ENCODE data around the gene NAALADL2. TPM values are rescaled to one million over a fixed set of nuclear protein-coding genes. Genes with fewer than 3 reads are reported as not detected.
"Not testable (repeated sequence)": the region's sequence is repeated elsewhere in the genome, so short reads cannot be mapped to it uniquely, and the experiment has no call there.

NAALADL2 gene
- polyA plus RNA-seq, 4 donors, result 17.1 to 20.7 (median 18.0) TPM

DNA sequence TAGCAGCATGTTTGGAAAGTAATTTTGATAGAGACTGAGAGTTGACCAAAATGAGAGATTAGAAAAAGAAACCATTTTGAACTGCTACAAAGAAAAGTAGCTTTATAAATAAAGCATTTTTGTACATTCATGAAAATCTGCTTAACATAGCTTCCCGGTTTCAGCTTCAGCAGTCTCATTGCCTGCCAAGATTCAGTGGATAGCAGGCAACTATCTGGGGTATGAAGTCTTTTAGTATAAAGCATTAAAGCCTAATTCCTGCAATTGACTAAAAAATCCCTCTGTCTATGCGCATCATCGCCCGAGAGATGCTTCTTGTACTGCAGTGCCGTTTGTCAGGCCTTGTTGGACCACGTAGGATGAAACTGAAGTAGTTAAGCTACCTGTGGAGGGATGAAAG, 588.4 kb downstream of the NAALADL2 start:
- DNase-seq (ENCODE audit: low read depth in 4 of 4, low spot score in 2 of 4), result no peak

DNA sequence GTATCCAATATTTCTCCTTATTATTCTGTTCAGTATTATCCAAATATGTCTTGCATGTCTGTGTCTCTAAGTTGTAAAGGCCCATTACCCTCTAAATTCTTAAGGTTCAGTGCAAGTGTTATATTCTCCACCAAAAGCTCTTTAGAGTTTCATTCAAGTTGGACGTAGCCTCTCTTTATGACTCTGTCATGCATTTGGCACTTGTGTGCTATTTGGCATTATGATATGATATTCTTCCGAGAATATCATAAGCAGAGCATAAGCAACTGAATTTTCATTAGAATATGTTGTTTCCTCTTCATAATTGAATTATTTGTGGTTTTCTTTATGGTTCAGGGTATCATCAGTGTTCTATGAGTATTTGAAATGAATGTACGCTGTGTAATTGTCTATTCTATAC, 594.2 kb downstream of the NAALADL2 start:
- no peak for DNase-seq (ENCODE audit: low read depth in 4 of 4, low spot score in 2 of 4)

DNA sequence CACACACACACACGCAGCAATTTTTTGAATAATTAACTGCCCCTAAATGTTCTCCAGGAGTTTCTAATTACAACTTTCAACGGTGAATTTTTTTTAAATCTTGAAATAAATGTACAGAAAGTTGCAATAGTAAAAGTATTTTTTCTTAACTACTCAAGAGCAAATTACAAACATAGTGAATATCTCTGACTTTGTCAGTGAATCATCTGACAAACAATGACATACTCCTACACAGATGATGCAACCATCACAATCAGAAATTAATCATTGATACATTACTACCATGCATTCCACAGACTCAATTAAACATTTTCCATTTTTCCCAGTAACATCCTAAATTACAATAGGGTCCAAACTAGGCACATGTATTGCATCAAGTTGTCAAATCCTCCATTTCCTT, 597.3 kb downstream of the NAALADL2 start:
- no peak for DNase-seq (ENCODE audit: low read depth in 4 of 4, low spot score in 2 of 4)

DNA sequence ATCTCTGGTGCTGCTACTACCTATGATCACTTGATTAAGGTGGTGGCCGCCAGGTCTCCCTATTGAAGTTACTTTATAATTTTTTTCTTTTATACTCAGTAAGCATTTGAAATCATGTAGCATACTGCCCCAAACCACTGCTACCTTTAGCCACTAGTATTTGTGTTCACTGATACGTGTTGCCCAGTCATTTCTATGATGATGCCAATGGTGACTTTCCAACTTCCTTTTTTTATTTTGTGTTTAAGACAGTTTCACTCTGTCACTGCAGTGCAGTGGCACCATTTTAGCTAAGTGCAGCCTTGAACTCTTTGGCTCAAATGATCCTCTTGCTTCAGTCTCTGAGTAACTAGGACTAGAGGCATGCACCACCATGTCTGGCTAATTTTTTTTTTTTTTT, 598.2 kb downstream of the NAALADL2 start:
- DNase-seq (ENCODE audit: low read depth in 4 of 4, low spot score in 2 of 4), result no peak

DNA sequence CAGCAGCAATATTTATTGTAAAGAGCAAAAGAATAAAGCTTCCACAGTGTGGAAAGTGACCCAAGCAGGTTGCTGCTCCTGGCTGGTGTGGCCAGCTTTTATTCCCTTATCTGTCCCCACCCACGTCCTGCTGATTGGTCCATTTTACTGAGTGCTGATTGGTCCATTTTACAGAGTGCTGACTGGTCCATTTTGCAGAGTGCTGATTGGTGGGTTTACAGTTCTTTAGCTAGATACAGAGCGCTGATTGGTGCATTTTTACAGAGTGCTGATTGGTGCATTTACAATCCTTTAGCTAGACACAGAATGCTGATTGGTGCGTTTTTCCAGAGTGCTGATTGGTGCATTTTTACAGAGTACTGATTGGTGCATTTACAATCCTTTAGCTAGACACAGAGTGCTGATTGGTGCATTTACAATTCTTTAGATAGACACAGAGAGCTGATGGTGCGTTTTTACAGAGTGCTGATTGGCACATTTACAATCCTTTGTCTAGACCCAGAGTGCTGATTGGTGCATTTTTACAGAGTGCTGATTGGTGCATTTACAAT, 601.8 kb downstream of the NAALADL2 start:
- not testable (repeated sequence) for DNase-seq (ENCODE audit: low read depth in 4 of 4, low spot score in 2 of 4)

DNA sequence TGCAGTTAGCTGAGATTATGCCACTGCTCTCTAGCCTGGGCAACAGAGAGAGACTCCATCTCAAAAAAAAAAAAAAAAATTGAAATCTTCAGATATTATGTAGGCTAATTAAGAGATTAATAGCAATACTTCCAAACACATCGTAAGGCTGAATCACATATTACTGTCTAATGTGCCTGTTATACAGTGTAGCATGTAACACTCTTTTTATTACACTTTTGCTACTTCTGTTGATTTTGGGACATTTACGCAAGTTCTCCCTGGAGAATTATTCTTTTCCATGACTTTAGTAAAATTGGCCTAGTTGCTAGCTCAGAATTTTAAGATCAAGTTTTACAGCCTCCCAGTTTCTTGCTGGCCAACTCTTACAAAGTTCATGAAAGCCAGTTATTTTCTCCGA, 605.2 kb downstream of the NAALADL2 start:
- DNase-seq (ENCODE audit: low read depth in 4 of 4, low spot score in 2 of 4), result no peak

DNA sequence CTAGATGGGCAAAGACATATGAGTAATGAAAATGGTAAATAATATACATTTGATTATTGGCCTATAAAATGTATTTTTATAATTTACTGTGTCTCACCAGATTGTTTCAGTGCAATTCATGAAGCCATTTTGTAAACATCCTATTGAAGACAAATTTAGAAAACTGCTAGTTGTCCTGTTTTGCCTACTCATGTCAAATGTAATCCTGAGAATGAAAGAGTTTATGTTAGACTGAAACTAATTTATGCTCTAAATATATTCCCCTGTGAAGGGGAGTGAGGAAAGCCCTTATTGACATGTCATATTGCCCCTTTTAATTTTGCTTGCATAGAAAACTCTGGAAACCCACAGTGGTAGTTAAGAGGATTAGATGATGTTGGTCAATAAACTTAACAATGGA, 610.0 kb downstream of the NAALADL2 start:
- DNase-seq (ENCODE audit: low read depth in 4 of 4, low spot score in 2 of 4), result no peak

DNA sequence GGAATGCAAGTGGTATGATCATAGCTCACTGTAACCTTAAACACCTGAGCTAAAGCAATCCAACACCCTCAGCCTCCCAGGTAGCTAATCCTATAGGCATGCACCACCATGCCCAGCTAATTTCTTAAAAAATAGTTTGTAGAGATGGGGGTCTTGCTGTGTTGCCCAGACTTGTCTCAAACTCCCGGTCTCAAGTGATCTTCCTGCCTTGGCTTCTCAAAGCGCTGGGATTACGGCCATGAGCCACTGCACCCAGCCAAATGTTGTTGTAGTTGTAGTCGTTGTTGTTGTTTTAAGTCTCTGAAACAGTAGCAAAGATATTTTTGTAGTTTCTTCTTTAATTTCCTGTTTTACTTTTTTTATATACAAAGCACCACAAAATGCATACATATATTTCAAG, 616.6 kb downstream of the NAALADL2 start:
- no peak for DNase-seq (ENCODE audit: low read depth in 4 of 4, low spot score in 2 of 4)

DNA sequence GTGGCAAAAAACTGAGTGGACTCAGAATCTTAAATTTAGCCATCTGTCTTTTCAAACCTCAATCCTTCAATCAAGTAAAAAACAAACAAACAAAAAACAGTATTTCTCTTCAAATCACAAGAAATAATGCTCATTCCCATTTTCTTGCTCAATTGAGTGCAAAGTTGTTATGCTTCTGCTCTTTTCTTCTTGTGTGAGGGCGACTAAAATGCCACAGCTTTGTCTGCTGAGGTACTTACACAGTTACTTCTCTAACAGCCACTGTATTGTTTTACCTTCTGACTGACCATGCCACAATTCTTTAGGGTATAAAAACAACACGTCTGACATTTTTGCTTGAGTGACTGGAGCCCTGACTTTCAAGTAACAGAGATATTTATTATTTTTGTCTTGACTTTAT, 617.4 kb downstream of the NAALADL2 start:
- no peak for DNase-seq (ENCODE audit: low read depth in 4 of 4, low spot score in 2 of 4)

DNA sequence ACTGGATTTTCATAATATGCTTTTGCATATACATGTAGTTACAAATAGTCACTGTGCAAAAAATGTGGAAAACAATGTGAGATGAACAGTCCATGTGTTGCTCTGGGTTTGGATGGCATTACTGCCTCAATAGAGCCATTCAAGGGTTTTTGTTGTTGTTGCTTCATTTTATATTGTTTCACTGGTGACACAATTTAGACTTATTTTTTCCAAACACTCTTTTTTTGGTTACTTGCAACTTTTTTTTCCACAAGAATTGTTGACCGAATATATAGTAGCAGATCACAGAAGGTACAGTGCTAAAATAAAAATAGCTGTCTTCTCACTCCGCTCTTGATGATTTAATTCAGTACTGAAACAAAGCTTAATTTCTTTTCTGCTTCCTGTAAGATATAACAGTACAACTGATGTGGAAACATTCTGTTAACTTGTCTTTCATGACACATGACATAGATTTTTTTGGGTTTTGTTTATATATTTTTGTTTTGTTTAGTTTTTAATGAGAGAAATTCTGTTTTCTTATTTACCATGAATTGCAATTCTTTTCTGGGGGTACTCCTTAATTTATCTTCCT, 618.6 kb downstream of the NAALADL2 start:
- DNase-seq (ENCODE audit: low read depth in 4 of 4, low spot score in 2 of 4), result no peak

DNA sequence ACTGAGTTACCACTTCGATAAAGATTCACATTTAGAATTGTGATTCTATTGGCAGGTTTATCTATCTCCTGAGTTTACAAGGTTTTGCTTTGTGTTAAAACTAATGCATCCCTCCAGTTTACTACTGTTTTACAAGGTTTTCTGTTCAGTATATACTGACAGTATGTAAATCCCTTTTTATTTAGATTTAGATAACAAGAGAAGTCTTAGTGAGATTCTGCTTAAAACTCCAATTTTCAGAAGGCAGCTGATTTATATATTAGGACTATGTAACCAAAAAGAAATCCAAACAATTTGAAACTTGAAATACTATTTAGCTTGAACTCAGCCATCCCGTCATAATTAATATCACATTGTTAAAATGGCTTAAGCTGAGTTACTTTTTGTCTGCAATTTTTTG, 619.2 kb downstream of the NAALADL2 start:
- no peak for DNase-seq (ENCODE audit: low read depth in 4 of 4, low spot score in 2 of 4)

DNA sequence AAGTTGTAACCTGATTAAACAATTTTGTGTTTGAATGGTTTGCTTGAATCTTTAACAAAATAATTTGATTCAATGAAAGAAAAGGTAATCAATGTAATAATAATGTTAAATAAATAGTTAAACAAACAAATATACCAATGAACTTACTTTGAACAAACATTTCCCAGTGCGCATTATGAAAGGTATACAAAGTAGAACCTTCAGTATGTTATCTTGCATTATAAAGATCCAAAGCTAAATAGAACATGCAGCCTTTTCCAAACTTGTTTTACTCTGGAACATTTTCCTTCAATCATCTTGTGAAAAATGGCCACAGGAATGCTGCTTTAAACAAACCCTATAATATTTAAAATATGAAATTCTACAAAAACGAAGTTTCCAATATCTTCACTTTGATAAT, 620.0 kb downstream of the NAALADL2 start:
- DNase-seq (ENCODE audit: low read depth in 4 of 4, low spot score in 2 of 4), result no peak

DNA sequence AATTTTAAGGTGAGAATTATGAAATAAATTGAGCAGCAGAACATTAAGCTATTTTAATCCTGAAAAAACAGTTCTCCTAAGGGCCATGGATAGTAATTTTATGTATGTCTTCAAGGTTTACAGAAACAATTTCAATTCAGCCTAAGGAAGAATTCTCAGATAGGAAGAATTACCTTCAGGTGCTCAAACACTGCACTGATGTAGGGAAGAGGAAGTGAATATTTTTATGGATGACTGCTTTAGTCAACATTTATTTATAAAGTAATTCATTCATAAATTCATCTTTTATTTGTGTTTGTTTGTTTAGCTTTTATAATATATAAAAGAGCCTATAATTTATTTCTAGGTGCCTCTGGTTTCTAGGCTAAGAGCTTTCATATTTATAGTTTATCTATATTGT, 620.7 kb downstream of the NAALADL2 start:
- no peak for DNase-seq (ENCODE audit: low read depth in 4 of 4, low spot score in 2 of 4)

DNA sequence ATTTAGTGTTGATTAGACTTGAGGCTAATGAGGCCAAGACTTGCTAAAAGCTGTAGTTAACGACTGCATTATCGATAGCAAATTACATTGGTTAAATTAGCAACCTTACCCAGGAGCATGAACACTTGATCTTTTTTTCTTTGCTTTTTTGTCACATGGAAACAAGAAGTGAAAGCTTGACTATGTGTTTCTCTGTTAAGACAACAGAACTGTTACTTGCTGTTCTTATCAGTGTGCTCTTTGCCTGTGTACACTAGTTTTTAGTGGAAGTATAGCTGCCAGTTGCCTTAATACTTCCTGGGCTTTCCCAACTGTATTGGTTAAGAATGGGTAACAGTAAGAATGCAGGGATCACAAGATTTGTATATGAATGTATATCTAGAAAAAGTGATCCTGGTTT, 625.5 kb downstream of the NAALADL2 start:
- no peak for DNase-seq (ENCODE audit: low read depth in 4 of 4, low spot score in 2 of 4)

DNA sequence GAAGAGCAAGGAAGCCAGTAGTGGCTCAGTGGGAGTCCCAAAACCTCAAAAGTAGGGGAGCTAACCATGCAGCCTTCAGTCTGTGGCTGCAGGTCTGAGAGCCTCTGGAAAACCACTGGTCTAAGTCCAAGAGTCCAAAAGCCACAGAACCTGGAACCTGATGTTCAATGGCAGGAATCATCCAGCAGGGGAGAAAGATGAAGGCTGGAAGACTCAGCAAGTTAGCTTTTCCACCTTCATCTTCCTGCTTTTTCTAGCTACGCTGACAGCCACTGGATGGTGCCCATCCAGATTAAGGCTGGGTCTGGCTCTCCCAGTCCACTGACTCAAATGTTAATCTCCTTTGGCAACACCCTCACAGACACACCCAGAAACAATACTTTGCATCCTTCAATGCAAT, 626.3 kb downstream of the NAALADL2 start:
- no peak for DNase-seq (ENCODE audit: low read depth in 4 of 4, low spot score in 2 of 4)

DNA sequence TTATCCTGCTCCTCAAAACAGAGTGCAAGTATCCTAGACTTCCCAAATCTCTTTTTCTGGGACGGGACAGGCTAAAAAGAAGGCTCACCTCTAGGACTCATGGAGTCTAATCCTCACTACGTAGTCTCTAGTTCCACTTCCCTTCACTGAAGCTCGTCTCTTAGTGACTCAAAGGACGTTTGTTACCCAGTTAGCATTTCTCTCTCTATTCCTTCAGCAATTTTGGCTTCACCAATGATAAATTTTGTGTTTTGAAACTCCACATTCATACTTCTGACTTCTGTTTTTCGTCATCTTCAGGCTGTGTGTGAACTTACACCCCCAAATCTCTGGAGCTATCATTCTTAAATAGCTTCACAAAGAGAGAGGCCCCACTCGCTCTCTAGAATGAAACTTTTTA, 627.1 kb downstream of the NAALADL2 start:
- no peak for DNase-seq (ENCODE audit: low read depth in 4 of 4, low spot score in 2 of 4)

DNA sequence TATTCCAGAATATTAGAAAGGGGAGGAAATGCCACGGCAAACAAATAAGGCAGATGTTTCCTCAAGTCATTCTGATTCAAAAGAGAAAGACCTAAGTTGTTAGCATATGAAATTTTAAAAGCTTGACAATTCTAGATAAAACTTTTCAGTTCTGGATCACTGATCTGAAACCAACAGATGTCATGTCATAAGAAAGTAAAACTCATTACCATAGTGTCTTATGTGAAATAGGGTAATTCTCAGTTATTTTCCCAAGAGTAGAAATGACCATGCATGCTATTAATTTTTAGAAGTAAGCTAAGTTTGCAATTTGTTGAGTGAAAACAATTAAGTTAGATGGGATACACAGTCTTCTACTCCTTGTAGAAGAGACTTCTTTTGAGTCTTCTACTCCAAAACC, 630.3 kb downstream of the NAALADL2 start:
- DNase-seq (ENCODE audit: low read depth in 4 of 4, low spot score in 2 of 4), result no peak

DNA sequence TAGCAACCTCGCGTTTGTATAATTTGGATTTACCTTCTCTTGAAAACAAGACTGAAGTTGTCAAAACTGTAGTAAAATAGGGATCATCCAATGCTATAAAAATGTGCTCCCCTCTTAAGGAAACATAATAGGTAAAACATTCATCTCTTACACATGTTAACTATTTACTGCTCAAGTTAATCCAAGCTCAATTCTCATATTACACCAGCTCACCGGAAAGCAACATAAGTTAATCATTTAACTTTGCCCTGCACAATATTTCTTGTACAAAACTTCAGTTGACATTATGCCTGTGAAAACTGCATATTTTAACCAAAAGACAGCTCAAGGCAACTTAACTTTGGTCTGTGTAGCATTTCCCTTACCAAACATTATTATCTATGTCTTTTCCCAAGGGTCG, 634.2 kb downstream of the NAALADL2 start:
- peak in 1 of 4 donors; percentile 25 for DNase-seq (ENCODE audit: low read depth in 4 of 4, low spot score in 2 of 4)

DNA sequence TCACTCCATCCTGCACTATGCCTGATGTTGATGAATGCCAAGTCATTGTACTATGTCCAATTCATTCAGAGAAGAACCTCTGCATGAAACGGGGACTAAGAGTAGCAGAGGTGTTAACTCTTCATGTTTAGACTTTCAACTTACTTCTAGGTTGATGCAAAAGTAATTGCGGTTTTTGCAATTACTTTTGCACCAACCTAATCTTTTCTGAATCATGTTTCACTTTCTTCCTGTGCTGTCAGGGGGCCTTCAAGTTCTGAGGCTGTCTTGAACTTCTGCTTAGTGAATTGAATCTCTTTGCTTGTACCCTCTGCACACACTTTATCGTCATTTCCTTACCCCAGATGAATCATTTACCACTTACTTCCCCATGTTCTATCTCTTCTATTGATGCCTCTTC, 636.2 kb downstream of the NAALADL2 start:
- DNase-seq (ENCODE audit: low read depth in 4 of 4, low spot score in 2 of 4), result no peak

DNA sequence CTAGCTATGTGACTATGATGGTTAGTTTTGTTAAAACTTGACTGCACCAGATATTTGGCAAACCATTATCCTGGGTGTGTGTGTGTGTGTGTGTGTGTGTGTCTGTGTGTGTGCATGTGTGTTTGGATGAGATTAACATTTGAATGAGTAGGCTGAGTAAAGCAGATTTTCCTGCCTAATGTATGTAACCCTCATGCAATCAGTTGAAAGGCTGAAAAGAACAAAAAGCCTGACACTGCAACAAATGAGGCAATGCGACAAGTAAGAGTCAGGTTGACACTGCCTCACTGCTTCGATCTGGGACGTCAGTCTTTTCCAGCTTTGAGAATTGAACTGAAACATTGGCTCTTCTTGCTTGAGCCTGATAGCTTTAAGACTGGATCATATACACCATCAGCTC, 643.0 kb downstream of the NAALADL2 start:
- DNase-seq (ENCODE audit: low read depth in 4 of 4, low spot score in 2 of 4), result no peak

DNA sequence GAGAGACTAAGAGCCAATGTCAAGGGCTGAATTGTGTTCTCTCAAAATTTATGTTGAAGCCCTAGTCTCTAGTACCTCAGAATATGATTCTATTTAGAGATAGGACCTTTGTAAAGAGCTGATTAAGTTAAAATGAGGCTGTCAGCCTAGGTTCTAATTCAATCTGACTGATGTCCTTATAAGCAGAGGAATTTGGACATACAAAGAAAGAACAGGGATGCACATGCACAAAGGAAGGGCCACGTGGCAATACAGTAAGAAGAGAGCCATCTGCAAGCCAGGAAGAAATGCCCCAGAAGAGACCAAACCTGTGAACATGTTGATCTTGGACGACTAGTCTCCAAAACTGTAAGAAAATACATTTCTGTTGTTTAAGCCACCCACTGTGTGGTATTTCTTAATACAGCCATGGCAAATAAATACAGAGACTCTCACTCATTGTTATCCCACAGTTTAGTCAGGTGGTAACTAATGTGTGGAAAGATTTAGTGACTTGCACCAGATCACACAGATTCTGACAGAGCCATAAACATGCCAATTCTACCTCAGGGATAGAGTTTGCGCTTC, 652.2 kb downstream of the NAALADL2 start:
- DNase-seq (ENCODE audit: low read depth in 4 of 4, low spot score in 2 of 4), result no peak

DNA sequence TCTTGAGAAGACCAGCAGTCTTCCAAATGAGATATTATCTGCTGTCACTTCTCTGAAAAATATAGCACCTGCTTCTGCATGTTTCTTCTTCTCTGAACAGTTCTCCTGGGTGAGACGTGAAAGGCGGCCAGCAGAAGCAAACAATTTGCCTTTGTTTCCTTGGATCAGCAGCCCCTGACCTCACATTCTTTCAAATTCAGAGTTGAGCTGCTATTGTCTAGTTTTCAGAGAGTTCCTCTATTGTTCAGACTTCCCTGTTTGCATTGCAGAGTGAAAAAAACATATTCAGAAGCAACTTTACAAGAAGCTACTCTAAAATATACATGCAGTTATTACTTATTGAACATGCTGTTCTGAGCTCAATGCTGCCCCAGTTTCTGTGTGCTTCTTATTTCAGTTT, 653.6 kb downstream of the NAALADL2 start:
- DNase-seq (ENCODE audit: low read depth in 4 of 4, low spot score in 2 of 4), result no peak

DNA sequence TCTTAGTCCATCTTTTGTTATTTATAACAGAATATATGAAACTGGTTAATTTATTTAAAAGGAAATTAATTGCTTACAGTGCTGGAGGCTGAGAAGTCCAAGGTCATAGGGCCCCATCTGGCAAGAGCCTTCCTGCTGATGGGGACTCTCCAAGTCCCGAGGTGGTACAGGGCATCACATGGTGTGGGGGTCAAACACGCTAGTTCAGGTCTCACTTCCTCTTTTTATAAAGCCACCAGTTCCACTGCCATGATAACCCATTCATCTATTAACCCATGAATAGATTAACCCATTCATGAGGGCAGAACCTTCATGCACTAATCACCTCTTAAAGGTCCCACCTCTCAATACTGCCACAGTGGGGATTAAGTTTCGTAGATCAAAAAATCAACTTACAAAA, 659.3 kb downstream of the NAALADL2 start:
- DNase-seq (ENCODE audit: low read depth in 4 of 4, low spot score in 2 of 4), result no peak
